Suprapubic skin (tissue), 4 donors: ENCODE data around the gene TBC1D22A. TPM values are rescaled to one million over a fixed set of nuclear protein-coding genes. Genes with fewer than 3 reads are reported as not detected.
A peak's percentile ranks its signal among the peaks of the same experiment; 100 is the strongest.

Source experiments
- DNase-seq, 2 donors: peaks; one replicate each; pipeline ENCODE4 v3.0.0-alpha.2; 2019; ENCODE audit warnings: low spot score in 2 of 2
- H3K27ac ChIP-seq: fragments of 200-600 bp; sonication (generic); one replicate; pipeline ENCODE4 v1.5.1; 2019
- H3K27me3 ChIP-seq: fragments of 200-600 bp; sonication (generic); one replicate; pipeline ENCODE4 v1.5.1; 2019
- H3K36me3 ChIP-seq: fragments of 200-600 bp; sonication (generic); one replicate; pipeline ENCODE4 v1.5.1; 2019
- H3K4me1 ChIP-seq: fragments of 200-600 bp; sonication (generic); one replicate; pipeline ENCODE4 v1.5.1; 2019
- H3K4me3 ChIP-seq: fragments of 200-600 bp; sonication (generic); one replicate; pipeline ENCODE4 v1.5.1; 2019; ENCODE audit warnings: mild to moderate bottlenecking
- H3K9me3 ChIP-seq: fragments of 200-600 bp; sonication (generic); one replicate; pipeline ENCODE4 v1.5.1; 2019
- CTCF ChIP-seq, 2 donors: fragments of 200-600 bp in 1 of 2; fragments of 450-650 bp in 1 of 2; sonication (generic) in 1 of 2; IDR thresholded peaks; one replicate each; pipeline ENCODE4 v1.5.1; 2016 to 2019; ENCODE audit warnings: antibody characterized with exemption in 2 of 2, mild to moderate bottlenecking in 1 of 2, moderate library complexity in 1 of 2
- EP300 ChIP-seq: sonication (generic); formaldehyde crosslinking; IDR thresholded peaks from one replicate; pipeline ENCODE4 v1.6.1; 2017; ENCODE audit warnings: antibody characterized with exemption
- POLR2A ChIP-seq, 2 donors: fragments of 450-650 bp; IDR thresholded peaks; one replicate each; pipeline ENCODE4 v1.6.1; 2017; ENCODE audit warnings: antibody characterized with exemption in 2 of 2, mild to moderate bottlenecking in 2 of 2, moderate library complexity in 2 of 2
- POLR2AphosphoS5 ChIP-seq, 3 donors: sonication (generic); formaldehyde crosslinking; IDR thresholded peaks; one replicate each; pipeline ENCODE4 v1.6.1; 2017; ENCODE audit warnings: antibody characterized with exemption in 3 of 3
- WGBS: methylation state at CpG from one replicate; pipeline ENCODE4 v1.1.5; 2018; 5-methylcytosine and 5-hydroxymethylcytosine counted together
- total RNA-seq, 4 donors: library from RNA; depleted of rRNA; stranded (reverse); fragments of >200 nt; gene quantifications; one replicate each; pipeline ENCODE4 v1.1.0, GENCODE V29; 2016

TBC1D22A gene
- total RNA-seq, 4 donors from 2014 or later: 24.8 to 43.2 (median 35.4) TPM

DNA sequence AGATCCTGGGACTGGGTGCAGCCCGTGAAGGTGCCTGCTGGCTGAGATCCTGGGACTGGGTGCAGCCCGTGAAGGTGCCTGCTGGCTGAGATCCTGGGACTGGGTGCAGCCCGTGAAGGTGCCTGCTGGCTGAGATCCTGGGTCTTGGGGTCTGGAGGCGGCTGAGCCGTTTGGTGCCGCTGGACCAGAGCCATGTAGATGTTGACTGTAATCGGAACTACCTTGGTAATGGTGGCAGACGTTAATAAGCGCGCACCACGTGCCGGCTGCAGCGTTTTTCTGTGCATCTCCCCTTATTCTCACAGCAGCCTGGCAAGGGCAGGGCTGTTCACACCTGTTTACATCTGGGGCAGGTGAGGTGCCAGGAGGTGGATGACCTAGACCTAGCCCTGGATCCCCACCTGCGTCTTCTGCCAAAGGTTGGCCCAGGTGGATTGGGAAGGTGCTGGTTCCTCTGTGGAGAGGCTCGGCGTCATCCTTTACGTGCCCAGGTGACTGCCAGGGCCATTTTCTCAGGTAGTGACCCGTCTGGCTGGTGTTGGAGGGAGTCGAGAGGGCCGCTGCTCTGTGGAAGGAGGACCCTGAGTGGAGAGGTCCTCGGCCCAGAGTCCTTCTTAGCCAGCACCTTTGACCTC is 382.5 kb downstream of the TBC1D22A start:
- H3K27ac ChIP-seq: peak overlapping the region; percentile 74
- H3K4me3 ChIP-seq: no peak overlapping the region
- H3K27me3 ChIP-seq: no peaks in the 10 kb centered on the region
- H3K4me1 ChIP-seq: peaks cover 30% of the 10 kb centered on the region
- TF ChIP-seq POLR2A (IDR thresholded peaks at IDR 0.05) (no peak), POLR2AphosphoS5 (IDR thresholded peaks at IDR 0.05) (no peak), EP300 (no peak), CTCF (IDR thresholded peaks at IDR 0.05) (no peak)
- no peaks in the 10 kb centered on the region for H3K36me3 ChIP-seq
- 75% methylated on average over 15 of the region's 21 CpGs for WGBS
- H3K9me3 ChIP-seq: no peaks in the 10 kb centered on the region
- no peak for DNase-seq

DNA sequence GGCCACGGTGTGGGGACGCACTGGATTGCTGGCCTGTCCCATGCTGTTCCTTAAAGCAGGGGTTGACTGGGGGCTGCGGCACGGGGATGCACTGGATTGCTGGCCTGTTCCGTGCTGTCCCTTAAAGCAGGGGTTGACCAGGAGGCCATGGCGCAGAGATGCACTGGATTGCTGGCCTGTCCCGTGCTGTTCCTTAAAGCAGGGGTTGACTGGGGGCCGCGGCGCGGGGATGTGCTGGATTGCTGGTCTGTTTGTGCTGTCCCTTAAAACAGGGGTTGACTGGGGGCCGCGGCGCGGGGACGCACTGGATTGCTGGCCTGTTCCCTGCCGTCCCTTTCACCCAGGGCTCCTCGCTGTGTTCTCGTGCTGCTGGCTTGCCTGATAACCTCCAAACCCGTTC is 383.4 kb downstream of the TBC1D22A start:
- H3K36me3 ChIP-seq: no peaks in the 10 kb centered on the region
- no peak overlapping the region for H3K4me3 ChIP-seq
- TF ChIP-seq POLR2AphosphoS5 (IDR thresholded peaks at IDR 0.05): no peak
- no peak for TF ChIP-seq CTCF (IDR thresholded peaks at IDR 0.05)
- no peak for TF ChIP-seq POLR2A (IDR thresholded peaks at IDR 0.05)
- no peak for TF ChIP-seq EP300
- DNase-seq: no peak
- H3K27ac ChIP-seq: no peak overlapping the region
- 95% methylated on average over 20 of the region's 20 CpGs for WGBS
- peaks cover 30% of the 10 kb centered on the region for H3K4me1 ChIP-seq
- no peaks in the 10 kb centered on the region for H3K9me3 ChIP-seq
- H3K27me3 ChIP-seq: no peaks in the 10 kb centered on the region

DNA sequence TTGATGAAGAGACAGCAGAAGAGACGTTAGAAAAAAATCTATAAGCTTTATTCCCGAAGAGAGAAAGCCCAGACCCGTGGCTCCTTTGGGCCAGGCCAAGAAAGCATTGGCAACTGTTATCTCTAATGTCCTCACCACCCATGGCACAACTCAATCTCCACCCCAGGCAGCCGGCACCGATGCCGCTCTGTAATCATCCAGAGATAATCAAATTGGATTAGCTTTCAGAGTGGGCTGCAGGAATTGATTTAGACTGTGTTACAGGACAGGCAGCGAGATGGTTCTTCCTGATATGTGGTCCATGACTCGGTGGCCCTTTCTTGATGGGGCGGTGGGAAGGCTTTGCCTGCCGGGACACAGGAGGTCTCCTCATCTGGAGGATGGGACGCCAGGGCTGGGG is 383.9 kb downstream of the TBC1D22A start:
- no peak overlapping the region for H3K4me3 ChIP-seq
- WGBS: 87% methylated on average over 11 of the region's 11 CpGs
- no peaks in the 10 kb centered on the region for H3K36me3 ChIP-seq
- TF ChIP-seq EP300: no peak
- no peak for TF ChIP-seq CTCF (IDR thresholded peaks at IDR 0.05)
- TF ChIP-seq POLR2AphosphoS5 (IDR thresholded peaks at IDR 0.05): no peak
- no peak for TF ChIP-seq POLR2A (IDR thresholded peaks at IDR 0.05)
- DNase-seq: no peak
- no peaks in the 10 kb centered on the region for H3K27me3 ChIP-seq
- H3K4me1 ChIP-seq: peaks cover 30% of the 10 kb centered on the region
- no peak overlapping the region for H3K27ac ChIP-seq
- no peaks in the 10 kb centered on the region for H3K9me3 ChIP-seq

GRCh38 chr22:47146941-47147340 is 384.5 kb downstream of the TBC1D22A start:
- 94% methylated on average over 16 of the region's 16 CpGs for WGBS
- peaks cover 30% of the 10 kb centered on the region for H3K4me1 ChIP-seq
- no peaks in the 10 kb centered on the region for H3K36me3 ChIP-seq
- H3K4me3 ChIP-seq: no peak overlapping the region
- no peak overlapping the region for H3K27ac ChIP-seq
- no peaks in the 10 kb centered on the region for H3K9me3 ChIP-seq
- no peaks in the 10 kb centered on the region for H3K27me3 ChIP-seq
- no peak for DNase-seq
- TF ChIP-seq CTCF (IDR thresholded peaks at IDR 0.05) (no peak), POLR2A (IDR thresholded peaks at IDR 0.05) (no peak), EP300 (no peak), POLR2AphosphoS5 (IDR thresholded peaks at IDR 0.05) (no peak)

DNA sequence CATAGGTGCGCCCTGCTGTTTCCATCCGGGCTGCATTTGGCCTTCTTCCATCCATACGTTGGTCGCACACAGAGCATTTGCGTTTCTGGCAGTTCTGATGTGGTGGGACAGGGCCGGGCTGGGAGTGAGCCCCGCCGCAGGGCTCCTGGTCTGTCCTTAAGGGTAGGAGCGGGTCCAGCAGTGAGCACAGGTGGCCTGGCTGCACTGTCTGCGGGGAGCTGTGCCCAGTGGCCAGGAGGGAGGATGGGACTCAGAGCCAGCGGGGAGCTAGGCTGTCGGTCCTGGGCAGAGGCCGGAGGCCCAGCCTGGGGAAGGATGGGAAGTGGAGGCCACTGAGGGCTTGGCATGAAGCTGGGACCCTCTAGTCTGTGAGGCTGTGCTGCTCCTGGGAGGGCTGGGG is 385.1 kb downstream of the TBC1D22A start:
- peaks cover 29% of the 10 kb centered on the region for H3K4me1 ChIP-seq
- no peaks in the 10 kb centered on the region for H3K9me3 ChIP-seq
- TF ChIP-seq CTCF (IDR thresholded peaks at IDR 0.05) (no peak), POLR2AphosphoS5 (IDR thresholded peaks at IDR 0.05) (no peak), POLR2A (IDR thresholded peaks at IDR 0.05) (no peak), EP300 (no peak)
- H3K36me3 ChIP-seq: no peaks in the 10 kb centered on the region
- no peak overlapping the region for H3K27ac ChIP-seq
- no peak for DNase-seq
- no peaks in the 10 kb centered on the region for H3K27me3 ChIP-seq
- no peak overlapping the region for H3K4me3 ChIP-seq
- 93% methylated on average over 6 of the region's 13 CpGs for WGBS
